Liver (tissue), 9 donors: ENCODE data around the gene MOB3B. TPM values are rescaled to one million over a fixed set of nuclear protein-coding genes. Genes with fewer than 3 reads are reported as not detected.

Experiments used
- DNase-seq: peaks from one replicate; pipeline ENCODE4 v3.0.0-alpha.2; 2017; ENCODE audit warnings: low spot score
- H3K27ac ChIP-seq, 2 donors: one replicate each; pipeline ENCODE4 v1.7.0; 2013; ENCODE audit warnings: inconsistent platforms in 2 of 2, low read length in 2 of 2, control low read depth in 1 of 2, low read depth in 1 of 2, mild to moderate bottlenecking in 1 of 2
- H3K27me3 ChIP-seq, 4 donors: one replicate each; pipeline versions ENCODE4 v1.6.1 to v1.7.0; 2013; ENCODE audit warnings: low read length in 3 of 4, inconsistent platforms in 1 of 4, mild to moderate bottlenecking in 1 of 4, moderate library complexity in 1 of 4; ENCODE audit not compliant: control insufficient read depth in 4 of 4, insufficient read depth in 4 of 4
- H3K36me3 ChIP-seq, 4 donors: one replicate each; pipeline versions ENCODE4 v1.6.1 to v1.7.0; 2013; ENCODE audit warnings: low read length in 3 of 4, mild to moderate bottlenecking in 3 of 4, low read depth in 1 of 4, moderate library complexity in 1 of 4; ENCODE audit not compliant: control insufficient read depth in 4 of 4, insufficient read depth in 3 of 4
- H3K4me1 ChIP-seq, 4 donors: one replicate each; pipeline versions ENCODE4 v1.6.1 to v1.7.0; 2013; ENCODE audit warnings: low read length in 3 of 4, mild to moderate bottlenecking in 3 of 4, moderate library complexity in 1 of 4; ENCODE audit not compliant: control insufficient read depth in 4 of 4, insufficient read depth in 4 of 4
- H3K4me3 ChIP-seq, 3 donors: one replicate each; pipeline versions ENCODE4 v1.6.1 to v1.7.0; 2013; ENCODE audit warnings: low read length in 3 of 3, control low read depth in 1 of 3, low read depth in 1 of 3, mild to moderate bottlenecking in 1 of 3
- H3K9ac ChIP-seq, 2 donors: one replicate each; pipeline ENCODE4 v1.7.0; 2013; ENCODE audit warnings: low read length in 2 of 2, mild to moderate bottlenecking in 2 of 2, moderate library complexity in 2 of 2, control low read depth in 1 of 2, low read depth in 1 of 2
- H3K9me3 ChIP-seq, 4 donors: one replicate each; pipeline versions ENCODE4 v1.6.1 to v1.7.0; 2013; ENCODE audit warnings: low read length in 3 of 4; ENCODE audit not compliant: control insufficient read depth in 4 of 4
- ATF3 ChIP-seq: IDR thresholded peaks from 2 replicates; pipeline ENCODE4 v1.6.1; 2016; ENCODE audit warnings: antibody characterized with exemption
- CTCF ChIP-seq: fragments of 150-350 bp; IDR thresholded peaks from 2 replicates; pipeline ENCODE4 v1.5.1; 2017; ENCODE audit warnings: improper control_type of control experiment, low read depth, low read length; ENCODE audit not compliant: missing input control
- EGR1 ChIP-seq, 2 donors: IDR thresholded peaks; 2 replicates each; pipeline ENCODE4 v1.6.1; 2016 to 2018; ENCODE audit warnings: antibody characterized with exemption in 2 of 2, low read depth in 2 of 2
- FOXA1 ChIP-seq: IDR thresholded peaks from 2 replicates; pipeline ENCODE4 v1.6.1; 2016; ENCODE audit warnings: antibody characterized with exemption
- FOXA2 ChIP-seq: IDR thresholded peaks from 2 replicates; pipeline ENCODE4 v1.6.1; 2016; ENCODE audit warnings: antibody characterized with exemption
- GABPA ChIP-seq, 2 donors: IDR thresholded peaks in 1 of 2; conservative IDR thresholded peaks in 1 of 2; 2 replicates each; pipeline ENCODE4 v1.6.1; 2016; ENCODE audit warnings: antibody characterized with exemption in 2 of 2, mild to moderate bottlenecking in 1 of 2, moderate library complexity in 1 of 2
- HNF4A ChIP-seq, 2 donors: conservative IDR thresholded peaks; 2 replicates each; pipeline ENCODE4 v1.6.1; 2016; ENCODE audit warnings: antibody characterized with exemption in 2 of 2, mild to moderate bottlenecking in 2 of 2
- HNF4G ChIP-seq: IDR thresholded peaks from 2 replicates; pipeline ENCODE4 v1.6.1; 2016; ENCODE audit warnings: antibody characterized with exemption
- JUND ChIP-seq, 2 donors: IDR thresholded peaks; 2 replicates each; pipeline ENCODE4 v1.6.1; 2016; ENCODE audit warnings: antibody characterized with exemption in 2 of 2
- MAX ChIP-seq: IDR thresholded peaks from 2 replicates; pipeline ENCODE4 v1.6.1; 2016; ENCODE audit warnings: antibody characterized with exemption
- NR2F2 ChIP-seq: IDR thresholded peaks from 2 replicates; pipeline ENCODE4 v1.6.1; 2016; ENCODE audit warnings: antibody characterized with exemption
- RAD21 ChIP-seq, 2 donors: IDR thresholded peaks; 2 replicates each; pipeline ENCODE4 v1.6.1; 2016; ENCODE audit warnings: antibody characterized with exemption in 2 of 2, mild to moderate bottlenecking in 2 of 2
- REST ChIP-seq: IDR thresholded peaks from 2 replicates; pipeline ENCODE4 v1.6.1; 2016; ENCODE audit warnings: antibody characterized with exemption, mild to moderate bottlenecking
- RXRA ChIP-seq, 2 donors: IDR thresholded peaks; 2 replicates each; pipeline ENCODE4 v1.6.1; 2017 to 2018; ENCODE audit warnings: antibody characterized with exemption in 2 of 2, mild to moderate bottlenecking in 1 of 2
- SP1 ChIP-seq: IDR thresholded peaks from 2 replicates; pipeline ENCODE4 v1.6.1; 2018; ENCODE audit warnings: antibody characterized with exemption, mild to moderate bottlenecking
- TAF1 ChIP-seq: conservative IDR thresholded peaks from 2 replicates; pipeline ENCODE4 v1.6.1; 2016; ENCODE audit warnings: antibody characterized with exemption, mild to moderate bottlenecking
- YY1 ChIP-seq: IDR thresholded peaks from 2 replicates; pipeline ENCODE4 v1.6.1; 2016; ENCODE audit warnings: antibody characterized with exemption, mild to moderate bottlenecking
- ZBTB33 ChIP-seq: IDR thresholded peaks from 2 replicates; pipeline ENCODE4 v1.6.1; 2016; ENCODE audit warnings: antibody characterized with exemption
- WGBS: extraction: QIAGEN DNeasy Blood & Tissue Kit; methylation state at CpG from one replicate; pipeline ENCODE4 v1.1.7; 2013; 5-methylcytosine and 5-hydroxymethylcytosine counted together
- polyA plus RNA-seq, 2 donors: library from polyadenylated mRNA; stranded (reverse) in 1 of 2; unstranded in 1 of 2; fragments of 200-250 nt in 1 of 2; fragments of >200 nt in 1 of 2; fragmentation: Nextera tagmentation in 1 of 2; extraction: Ambion mirVana in 1 of 2; gene quantifications; one replicate each; pipeline versions ENCODE4 v1.2.1 to v1.2.3, GENCODE V29; 2013 to 2015
- total RNA-seq, 2 donors: library from RNA; depleted of rRNA; stranded (reverse); fragments of >200 nt; gene quantifications; one replicate each; pipeline ENCODE4 v1.2.3, GENCODE V29; 2014
- donor health status: healthy.
- donor health status: healthy.
- donor health status: healthy.
- donor health status: healthy.
- donor health status: healthy.

MOB3B gene
- total and polyA plus RNA-seq, 4 donors: 0.36 to 1.1 (median 0.76) TPM

- TF ChIP-seq RAD21 (IDR thresholded peaks at IDR 0.05): no peak
- TF ChIP-seq EGR1 (IDR thresholded peaks at IDR 0.05; ENCODE audit: low read depth in 2 of 2): no peak
- no peak for TF ChIP-seq ATF3
- no peak for TF ChIP-seq CTCF
- no peak for TF ChIP-seq JUND (IDR thresholded peaks at IDR 0.05)
- TF ChIP-seq HNF4G: no peak
- TF ChIP-seq REST: no peak
- no peak for TF ChIP-seq GABPA (IDR thresholded peaks at IDR 0.05 in 1 of 2, conservative IDR thresholded peaks at IDR 0.05 in 1 of 2)
- no peak for TF ChIP-seq FOXA1
- no peak for TF ChIP-seq TAF1
- no peak for TF ChIP-seq YY1
- no peak for TF ChIP-seq HNF4A (conservative IDR thresholded peaks at IDR 0.05)
- TF ChIP-seq ZBTB33: no peak
- no peak for TF ChIP-seq RXRA (IDR thresholded peaks at IDR 0.05)
- TF ChIP-seq NR2F2: no peak
- TF ChIP-seq FOXA2: no peak
- no peak for TF ChIP-seq SP1
- TF ChIP-seq MAX: no peak
- WGBS: 93% methylated on average over 2 of the region's 2 CpGs
- Histone ChIP-seq H3K4me3 (no peak within 1 kb of the TSS), H3K9me3 (no peaks in the 10 kb centered on the region), H3K36me3 (no peaks in the 10 kb centered on the region), H3K4me1 (peaks cover 0 to 6% (median 3%) of the 10 kb centered on the region in 4 donors), H3K27me3 (no peaks in the 10 kb centered on the region), H3K9ac (no peak within 1 kb of the TSS), H3K27ac (no peak within 1 kb of the TSS)
- DNase-seq: no peak
Measured at GRCh38 chr9:27524236-27524635, 5.4 kb downstream of the MOB3B start, which contains the start of gene IFNK. Gene IFNK, plus strand, starts transcription at chr9:27524290. Its CDS starts 47 bp downstream, at chr9:27524337.
